Right lobe of liver (tissue), 6 donors: ENCODE measurements around the gene NECAB2. TPM values are rescaled to one million over a fixed set of nuclear protein-coding genes. Genes with fewer than 3 reads are reported as not detected.

Experiments used
- ATAC-seq, 4 donors: fragments of 200-7000 bp; cut with Tn5 transposase; one replicate each; pipeline ENCODE4 v1.9.1; 2020; ENCODE audit warnings: mild to moderate bottlenecking in 4 of 4, moderate library complexity in 4 of 4
- DNase-seq, 3 donors: peaks; one replicate each; pipeline ENCODE4 v3.0.0-alpha.2; 2020
- H3K27ac ChIP-seq, 3 donors: fragments of 200-600 bp; one replicate each; pipeline ENCODE4 v1.8.0; 2022
- H3K27me3 ChIP-seq, 2 donors: fragments of 200-600 bp; one replicate each; pipeline ENCODE4 v1.8.0; 2022
- H3K36me3 ChIP-seq, 4 donors: fragments of 200-600 bp; sonication (generic) in 1 of 4; one replicate each; pipeline versions ENCODE4 v1.5.1 to v1.8.0; 2017 to 2022; ENCODE audit warnings: control low read depth in 1 of 4
- H3K4me1 ChIP-seq, 4 donors: fragments of 200-600 bp; sonication (generic) in 1 of 4; one replicate each; pipeline versions ENCODE4 v1.5.1 to v1.8.0; 2017 to 2022; ENCODE audit warnings: control low read depth in 1 of 4
- H3K4me3 ChIP-seq, 3 donors: fragments of 200-600 bp; one replicate each; pipeline ENCODE4 v1.8.0; 2022
- H3K9me3 ChIP-seq, 4 donors: fragments of 200-600 bp; sonication (generic) in 1 of 4; one replicate each; pipeline versions ENCODE4 v1.5.1 to v1.8.0; 2017 to 2022; ENCODE audit warnings: control low read depth in 1 of 4
- POLR2A ChIP-seq: fragments of 450-650 bp; IDR thresholded peaks from one replicate; pipeline ENCODE4 v1.6.1; 2017; ENCODE audit warnings: antibody characterized with exemption, mild to moderate bottlenecking
- WGBS: methylation state at CpG from one replicate; pipeline ENCODE4 v1.1.6; 2018; ENCODE audit warnings: low coverage, low lambda C conversion rate; ENCODE audit not compliant: insufficient coverage; ENCODE audit errors: missing lambda C conversion rate; 5-methylcytosine and 5-hydroxymethylcytosine counted together
- intact Hi-C, 2 donors: fragments of 100-400 bp; cut with DNase I; formaldehyde crosslinking; loops; one replicate each; pipeline versions ENCODE4 v1.11.2 to v1.14.1; 2022
- total RNA-seq, 6 experiments: library from RNA; depleted of rRNA in 2 of 6; stranded (reverse); fragments of >200 nt in 2 of 6; fragmentation: NEBNext Ultra II Directional in 3 of 6; extraction: Animal tissue kit (Norgen Biotek cat#: 25700) in 3 of 6; gene quantifications; one replicate each; pipeline versions ENCODE4 v1.1.0 to v1.2.4, GENCODE V29; 2016 to 2023
- TF ChIP-seq, protein P1 (sequence below), 4 donors: fragments of 200-600 bp in 3 of 4; fragments of 450-650 bp in 1 of 4; IDR thresholded peaks; one replicate each; pipeline versions ENCODE4 v1.5.1 to v1.8.0; 2016 to 2022; ENCODE audit warnings: antibody characterized with exemption in 4 of 4, mild to moderate bottlenecking in 2 of 4
- donor health status: DM: no; HTN: yes; CAD: no.
- donor health status: DM: no; HTN: no; CAD: no.
- donor health status: DM: no; HTN: no; CAD: no.
- donor health status: DM: no; HTN: yes; CAD: no.
- donor health status: DM: no; HTN: yes; CAD: no.

NECAB2 gene
- total RNA-seq, 6 experiments from 2014 or later: 0.56 to 26.8 (median 7.1) TPM

- peaks cover 0 to 18% (median 6%) of the 10 kb centered on the region in 4 donors for H3K4me1 ChIP-seq
- intact Hi-C loops: loop anchor here in 1 of 2 donors (10.0 kb wide), 1 partner anchor 120 kb away; the partner anchor contains the start of gene SLC38A8
- TF ChIP-seq, protein P1, sequence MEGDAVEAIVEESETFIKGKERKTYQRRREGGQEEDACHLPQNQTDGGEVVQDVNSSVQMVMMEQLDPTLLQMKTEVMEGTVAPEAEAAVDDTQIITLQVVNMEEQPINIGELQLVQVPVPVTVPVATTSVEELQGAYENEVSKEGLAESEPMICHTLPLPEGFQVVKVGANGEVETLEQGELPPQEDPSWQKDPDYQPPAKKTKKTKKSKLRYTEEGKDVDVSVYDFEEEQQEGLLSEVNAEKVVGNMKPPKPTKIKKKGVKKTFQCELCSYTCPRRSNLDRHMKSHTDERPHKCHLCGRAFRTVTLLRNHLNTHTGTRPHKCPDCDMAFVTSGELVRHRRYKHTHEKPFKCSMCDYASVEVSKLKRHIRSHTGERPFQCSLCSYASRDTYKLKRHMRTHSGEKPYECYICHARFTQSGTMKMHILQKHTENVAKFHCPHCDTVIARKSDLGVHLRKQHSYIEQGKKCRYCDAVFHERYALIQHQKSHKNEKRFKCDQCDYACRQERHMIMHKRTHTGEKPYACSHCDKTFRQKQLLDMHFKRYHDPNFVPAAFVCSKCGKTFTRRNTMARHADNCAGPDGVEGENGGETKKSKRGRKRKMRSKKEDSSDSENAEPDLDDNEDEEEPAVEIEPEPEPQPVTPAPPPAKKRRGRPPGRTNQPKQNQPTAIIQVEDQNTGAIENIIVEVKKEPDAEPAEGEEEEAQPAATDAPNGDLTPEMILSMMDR (IDR thresholded peaks at IDR 0.05): no peak
- no peak for TF ChIP-seq POLR2A
- no peaks in the 10 kb centered on the region for H3K9me3 ChIP-seq
- H3K4me3 ChIP-seq: no peak overlapping the region
- H3K27ac ChIP-seq: no peak overlapping the region
- WGBS: 73% methylated on average over 6 of the region's 12 CpGs
- H3K27me3 ChIP-seq: no peaks in the 10 kb centered on the region
- ATAC-seq (no peak), DNase-seq (peak in 1 of 3 donors; percentile 46)
- H3K36me3 ChIP-seq: peaks cover 0 to 3% (median under 1%) of the 10 kb centered on the region in 4 donors
Observed at GRCh38 chr16:83925095-83925905, 42.7 kb upstream of the NECAB2 start.

DNA sequence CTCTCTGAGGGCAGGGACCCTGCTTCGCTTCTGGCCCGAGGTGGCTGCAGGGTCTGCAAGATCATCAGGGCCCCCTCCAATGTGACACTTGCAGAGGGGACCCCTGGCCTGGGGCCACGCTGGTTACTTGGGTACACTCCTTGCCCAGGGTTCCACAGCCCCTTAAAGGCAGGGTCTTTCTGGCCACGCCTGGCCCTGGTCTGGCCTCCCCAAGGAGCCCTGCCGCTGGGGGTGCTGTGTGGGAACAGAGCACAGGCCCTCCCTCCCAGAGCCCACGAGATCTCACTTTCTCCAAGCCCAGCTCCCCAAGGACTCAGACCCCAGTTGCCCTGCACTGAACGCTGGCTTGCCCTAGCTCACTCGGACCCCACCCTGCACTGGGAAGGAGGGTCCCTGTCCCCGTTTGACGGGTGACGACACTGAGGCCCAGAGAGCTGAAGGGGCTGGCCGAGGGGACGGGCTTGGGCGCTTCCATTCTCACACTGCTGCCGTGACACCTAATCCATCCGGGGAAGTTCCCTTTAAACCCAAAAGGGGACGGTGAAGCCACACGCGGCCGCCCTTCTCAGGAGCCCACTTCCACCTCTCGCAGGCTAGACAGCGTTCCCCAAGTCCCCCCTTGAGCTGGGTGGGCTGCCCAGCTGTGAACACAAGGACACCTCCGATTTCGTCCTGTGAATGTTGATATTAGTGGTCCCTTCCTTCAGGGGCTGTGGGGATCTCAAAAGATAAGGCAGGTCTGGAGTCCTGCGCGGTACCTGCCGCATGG is 41.9 kb upstream of the NECAB2 start:
- 25% methylated on average over 13 of the region's 27 CpGs for WGBS
- Histone ChIP-seq H3K27me3 (no peaks in the 10 kb centered on the region), H3K9me3 (no peaks in the 10 kb centered on the region), H3K4me1 (peaks cover 0 to 18% (median 6%) of the 10 kb centered on the region in 4 donors), H3K36me3 (peaks cover 0 to 3% (median 0%) of the 10 kb centered on the region in 4 donors), H3K27ac (no peak overlapping the region), H3K4me3 (no peak overlapping the region)
- ATAC-seq (no peak), DNase-seq (peak in 1 of 3 donors; percentile 53)
- TF ChIP-seq POLR2A: no peak
- TF ChIP-seq, protein P1 (IDR thresholded peaks at IDR 0.05): no peak
- intact Hi-C loops: loop anchor here in 1 of 2 donors (10.0 kb wide), 1 partner anchor 119 kb away; the partner anchor contains the start of gene SLC38A8

- WGBS: 6% methylated on average over 24 of the region's 35 CpGs
- Histone ChIP-seq H3K27me3 (no peaks in the 10 kb centered on the region), H3K4me1 (peaks cover 0 to 18% (median 6%) of the 10 kb centered on the region in 4 donors), H3K4me3 (peak overlapping the region in 2 of 3 donors; percentile 29 to 33), H3K9me3 (no peaks in the 10 kb centered on the region), H3K36me3 (no peaks in the 10 kb centered on the region), H3K27ac (peak overlapping the region; percentile 25 to 77 (median 58))
- intact Hi-C loops: loop anchor here in 1 of 2 donors (10.0 kb wide), 1 partner anchor 118 kb away; the partner anchor contains the start of gene SLC38A8
- ATAC-seq (peak; percentile 89 to 92 (median 92)), DNase-seq (peak; percentile 82 to 87 (median 85))
- TF ChIP-seq, protein P1 (IDR thresholded peaks at IDR 0.05): peak; percentile 92 to 100 (median 97)
- no peak for TF ChIP-seq POLR2A
Observed at GRCh38 chr16:83926726-83927397, 41.2 kb upstream of the NECAB2 start.
